ENCODE measurements around the gene ZSCAN16.

GRCh38 chr6:28171271-28171670 lies 46.9 kb downstream of the ZSCAN16 start:
- TF ChIP-seq CTCF (IDR thresholded peaks at IDR 0.05) (no peak), POLR2A (IDR thresholded peaks at IDR 0.05) (no peak)
